ENCODE data around the gene NBEAL2. TPM values are rescaled to one million over a fixed set of nuclear protein-coding genes. Genes with fewer than 3 reads are reported as not detected.

The NBEAL2 gene
- total and polyA plus RNA-seq, 10 of the 15 experiments (the other 5 are each of a cell fraction or from before 2014, with no cell fraction given): 0.07 to 127 (median 29.4) TPM

DNA sequence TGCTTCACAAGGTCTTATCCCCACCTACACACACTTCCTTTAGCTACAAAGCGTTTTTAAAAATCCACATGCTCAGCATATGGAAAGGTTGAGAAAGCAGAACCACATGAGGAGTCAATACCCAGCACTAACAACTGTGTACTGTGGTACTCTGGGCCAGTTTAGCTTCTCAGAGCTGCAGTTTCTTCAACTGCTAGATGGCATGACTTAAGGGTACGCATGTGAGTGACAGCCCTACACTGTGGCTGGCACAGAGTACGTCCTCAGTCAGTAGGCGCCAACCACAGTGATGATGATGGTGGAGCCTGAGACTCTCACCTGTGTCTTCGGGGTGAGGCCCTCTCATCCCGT is 20.3 kb upstream of the NBEAL2 start (continued):
- TF ChIP-seq IKZF1 (conservative IDR thresholded peaks at IDR 0.05) (0 out of 2 replicates have a peak, but pooled peaks have one; percentile 23), PAX5 (IDR thresholded peaks at IDR 0.05; ENCODE audit: borderline replicate concordance, low read depth, low read length) (no peak), NFIC (IDR thresholded peaks at IDR 0.05; ENCODE audit: low read depth, low read length) (no peak), NR2F1 (conservative IDR thresholded peaks at IDR 0.05) (no peak), RAD21 (IDR thresholded peaks at IDR 0.05; ENCODE audit: insufficient read depth, low read depth, low read length) (no peak), CHD4 (IDR thresholded peaks at IDR 0.05) (no peak), WRNIP1 (IDR thresholded peaks at IDR 0.05; ENCODE audit: borderline replicate concordance, low read depth, low read length) (no peak), JUNB (IDR thresholded peaks at IDR 0.05) (no peak), BMI1 (IDR thresholded peaks at IDR 0.05; ENCODE audit: borderline replicate concordance) (no peak), TCF3 (IDR thresholded peaks at IDR 0.05; ENCODE audit: borderline replicate concordance, insufficient read depth, low read depth, low read length) (no peak), EP300 (IDR thresholded peaks at IDR 0.05; ENCODE audit: borderline replicate concordance in 1 of 2, control insufficient read depth in 1 of 2, low read depth in 2 of 2, low read length in 2 of 2) (no peak), STAT3 (IDR thresholded peaks at IDR 0.05; ENCODE audit: low read depth, low read length) (no peak), POLR2AphosphoS2 (IDR thresholded peaks at IDR 0.05; ENCODE audit: low read depth, low read length) (no peak)
- TF ChIP-seq, protein P1, sequence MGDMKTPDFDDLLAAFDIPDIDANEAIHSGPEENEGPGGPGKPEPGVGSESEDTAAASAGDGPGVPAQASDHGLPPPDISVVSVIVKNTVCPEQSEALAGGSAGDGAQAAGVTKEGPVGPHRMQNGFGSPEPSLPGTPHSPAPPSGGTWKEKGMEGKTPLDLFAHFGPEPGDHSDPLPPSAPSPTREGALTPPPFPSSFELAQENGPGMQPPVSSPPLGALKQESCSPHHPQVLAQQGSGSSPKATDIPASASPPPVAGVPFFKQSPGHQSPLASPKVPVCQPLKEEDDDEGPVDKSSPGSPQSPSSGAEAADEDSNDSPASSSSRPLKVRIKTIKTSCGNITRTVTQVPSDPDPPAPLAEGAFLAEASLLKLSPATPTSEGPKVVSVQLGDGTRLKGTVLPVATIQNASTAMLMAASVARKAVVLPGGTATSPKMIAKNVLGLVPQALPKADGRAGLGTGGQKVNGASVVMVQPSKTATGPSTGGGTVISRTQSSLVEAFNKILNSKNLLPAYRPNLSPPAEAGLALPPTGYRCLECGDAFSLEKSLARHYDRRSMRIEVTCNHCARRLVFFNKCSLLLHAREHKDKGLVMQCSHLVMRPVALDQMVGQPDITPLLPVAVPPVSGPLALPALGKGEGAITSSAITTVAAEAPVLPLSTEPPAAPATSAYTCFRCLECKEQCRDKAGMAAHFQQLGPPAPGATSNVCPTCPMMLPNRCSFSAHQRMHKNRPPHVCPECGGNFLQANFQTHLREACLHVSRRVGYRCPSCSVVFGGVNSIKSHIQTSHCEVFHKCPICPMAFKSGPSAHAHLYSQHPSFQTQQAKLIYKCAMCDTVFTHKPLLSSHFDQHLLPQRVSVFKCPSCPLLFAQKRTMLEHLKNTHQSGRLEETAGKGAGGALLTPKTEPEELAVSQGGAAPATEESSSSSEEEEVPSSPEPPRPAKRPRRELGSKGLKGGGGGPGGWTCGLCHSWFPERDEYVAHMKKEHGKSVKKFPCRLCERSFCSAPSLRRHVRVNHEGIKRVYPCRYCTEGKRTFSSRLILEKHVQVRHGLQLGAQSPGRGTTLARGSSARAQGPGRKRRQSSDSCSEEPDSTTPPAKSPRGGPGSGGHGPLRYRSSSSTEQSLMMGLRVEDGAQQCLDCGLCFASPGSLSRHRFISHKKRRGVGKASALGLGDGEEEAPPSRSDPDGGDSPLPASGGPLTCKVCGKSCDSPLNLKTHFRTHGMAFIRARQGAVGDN (IDR thresholded peaks at IDR 0.05): peak; percentile 38; the same call in 1 of the 2 replicates
- TF ChIP-seq, protein P2, sequence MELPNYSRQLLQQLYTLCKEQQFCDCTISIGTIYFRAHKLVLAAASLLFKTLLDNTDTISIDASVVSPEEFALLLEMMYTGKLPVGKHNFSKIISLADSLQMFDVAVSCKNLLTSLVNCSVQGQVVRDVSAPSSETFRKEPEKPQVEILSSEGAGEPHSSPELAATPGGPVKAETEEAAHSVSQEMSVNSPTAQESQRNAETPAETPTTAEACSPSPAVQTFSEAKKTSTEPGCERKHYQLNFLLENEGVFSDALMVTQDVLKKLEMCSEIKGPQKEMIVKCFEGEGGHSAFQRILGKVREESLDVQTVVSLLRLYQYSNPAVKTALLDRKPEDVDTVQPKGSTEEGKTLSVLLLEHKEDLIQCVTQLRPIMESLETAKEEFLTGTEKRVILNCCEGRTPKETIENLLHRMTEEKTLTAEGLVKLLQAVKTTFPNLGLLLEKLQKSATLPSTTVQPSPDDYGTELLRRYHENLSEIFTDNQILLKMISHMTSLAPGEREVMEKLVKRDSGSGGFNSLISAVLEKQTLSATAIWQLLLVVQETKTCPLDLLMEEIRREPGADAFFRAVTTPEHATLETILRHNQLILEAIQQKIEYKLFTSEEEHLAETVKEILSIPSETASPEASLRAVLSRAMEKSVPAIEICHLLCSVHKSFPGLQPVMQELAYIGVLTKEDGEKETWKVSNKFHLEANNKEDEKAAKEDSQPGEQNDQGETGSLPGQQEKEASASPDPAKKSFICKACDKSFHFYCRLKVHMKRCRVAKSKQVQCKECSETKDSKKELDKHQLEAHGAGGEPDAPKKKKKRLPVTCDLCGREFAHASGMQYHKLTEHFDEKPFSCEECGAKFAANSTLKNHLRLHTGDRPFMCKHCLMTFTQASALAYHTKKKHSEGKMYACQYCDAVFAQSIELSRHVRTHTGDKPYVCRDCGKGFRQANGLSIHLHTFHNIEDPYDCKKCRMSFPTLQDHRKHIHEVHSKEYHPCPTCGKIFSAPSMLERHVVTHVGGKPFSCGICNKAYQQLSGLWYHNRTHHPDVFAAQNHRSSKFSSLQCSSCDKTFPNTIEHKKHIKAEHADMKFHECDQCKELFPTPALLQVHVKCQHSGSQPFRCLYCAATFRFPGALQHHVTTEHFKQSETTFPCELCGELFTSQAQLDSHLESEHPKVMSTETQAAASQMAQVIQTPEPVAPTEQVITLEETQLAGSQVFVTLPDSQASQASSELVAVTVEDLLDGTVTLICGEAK (IDR thresholded peaks at IDR 0.05; ENCODE audit: borderline replicate concordance): no peak
- TF ChIP-seq, protein P3, sequence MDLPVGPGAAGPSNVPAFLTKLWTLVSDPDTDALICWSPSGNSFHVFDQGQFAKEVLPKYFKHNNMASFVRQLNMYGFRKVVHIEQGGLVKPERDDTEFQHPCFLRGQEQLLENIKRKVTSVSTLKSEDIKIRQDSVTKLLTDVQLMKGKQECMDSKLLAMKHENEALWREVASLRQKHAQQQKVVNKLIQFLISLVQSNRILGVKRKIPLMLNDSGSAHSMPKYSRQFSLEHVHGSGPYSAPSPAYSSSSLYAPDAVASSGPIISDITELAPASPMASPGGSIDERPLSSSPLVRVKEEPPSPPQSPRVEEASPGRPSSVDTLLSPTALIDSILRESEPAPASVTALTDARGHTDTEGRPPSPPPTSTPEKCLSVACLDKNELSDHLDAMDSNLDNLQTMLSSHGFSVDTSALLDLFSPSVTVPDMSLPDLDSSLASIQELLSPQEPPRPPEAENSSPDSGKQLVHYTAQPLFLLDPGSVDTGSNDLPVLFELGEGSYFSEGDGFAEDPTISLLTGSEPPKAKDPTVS (IDR thresholded peaks at IDR 0.05; ENCODE audit: low read depth, low read length): no peak

All from GM12878 (cell line).